Measurements from ENCODE around the gene OPA1.

OPA1 gene

GRCh38 chr3:193592841-193593667 is at the start of gene OPA1:
OPA1 (plus strand) TSS chr3:193593208; CDS start chr3:193593378, 170 bp downstream.
- no peaks in the 10 kb centered on the region for H3K9me3 Mint-ChIP-seq

GRCh38 chr3:193544289-193544688 is 48.7 kb upstream of the OPA1 start:
- no peak for DNase-seq (ENCODE audit: low spot score in 2 of 2)
- Mint-ChIP-seq H3K4me3 (no peak overlapping the region), H3K27ac (no peak overlapping the region), H3K27me3 (no peaks in the 10 kb centered on the region), H3K36me3 (peaks cover 7% of the 10 kb centered on the region), H3K4me1 (no peaks in the 10 kb centered on the region), H3K9me3 (peaks cover 8% of the 10 kb centered on the region)
- no peak for ATAC-seq (ENCODE audit: low read depth)

More at GRCh38 chr3:193592841-193593667, at the start of gene OPA1:
- Mint-ChIP-seq H3K36me3 (peaks cover 11% of the 10 kb centered on the region), H3K4me1 (peaks cover 31% of the 10 kb centered on the region), H3K4me3 (peak within 1 kb of the TSS; percentile 97), H3K27me3 (no peaks in the 10 kb centered on the region), H3K27ac (peak within 1 kb of the TSS; percentile 99)
- DNase-seq (ENCODE audit: low spot score in 2 of 2): peak; percentile 70 to 74
- ATAC-seq (ENCODE audit: low read depth): peak; percentile 91

GRCh38 chr3:193545304-193545703 is 47.7 kb upstream of the OPA1 start:
- H3K9me3 Mint-ChIP-seq: peaks cover 8% of the 10 kb centered on the region
- H3K36me3 Mint-ChIP-seq: peaks cover 7% of the 10 kb centered on the region
- no peak for ATAC-seq (ENCODE audit: low read depth)
- H3K4me1 Mint-ChIP-seq: no peaks in the 10 kb centered on the region
- DNase-seq (ENCODE audit: low spot score in 2 of 2): no peak
- no peak overlapping the region for H3K27ac Mint-ChIP-seq
- no peak overlapping the region for H3K4me3 Mint-ChIP-seq
- H3K27me3 Mint-ChIP-seq: no peaks in the 10 kb centered on the region

- H3K36me3 Mint-ChIP-seq: peaks cover 7% of the 10 kb centered on the region
- H3K27ac Mint-ChIP-seq: no peak overlapping the region
- H3K9me3 Mint-ChIP-seq: peaks cover 8% of the 10 kb centered on the region
- ATAC-seq (ENCODE audit: low read depth) (no peak), DNase-seq (ENCODE audit: low spot score in 2 of 2) (no peak)
- H3K27me3 Mint-ChIP-seq: no peaks in the 10 kb centered on the region
- no peak overlapping the region for H3K4me3 Mint-ChIP-seq
- H3K4me1 Mint-ChIP-seq: no peaks in the 10 kb centered on the region
Measured at GRCh38 chr3:193546129-193546528, 46.9 kb upstream of the OPA1 start.

GRCh38 chr3:193548406-193548805 is 44.6 kb upstream of the OPA1 start:
- no peaks in the 10 kb centered on the region for H3K4me1 Mint-ChIP-seq
- H3K27me3 Mint-ChIP-seq: no peaks in the 10 kb centered on the region
- H3K27ac Mint-ChIP-seq: no peak overlapping the region
- ATAC-seq (ENCODE audit: low read depth) (no peak), DNase-seq (ENCODE audit: low spot score in 2 of 2) (no peak)
- peaks cover 7% of the 10 kb centered on the region for H3K36me3 Mint-ChIP-seq
- peaks cover 7% of the 10 kb centered on the region for H3K9me3 Mint-ChIP-seq
- no peak overlapping the region for H3K4me3 Mint-ChIP-seq

GRCh38 chr3:193552923-193553322 is 40.1 kb upstream of the OPA1 start:
- no peaks in the 10 kb centered on the region for H3K4me1 Mint-ChIP-seq
- no peaks in the 10 kb centered on the region for H3K9me3 Mint-ChIP-seq
- H3K36me3 Mint-ChIP-seq: no peaks in the 10 kb centered on the region
- no peak for DNase-seq (ENCODE audit: low spot score in 2 of 2)
- no peak overlapping the region for H3K4me3 Mint-ChIP-seq
- peaks cover 6% of the 10 kb centered on the region for H3K27me3 Mint-ChIP-seq
- ATAC-seq (ENCODE audit: low read depth): no peak
- no peak overlapping the region for H3K27ac Mint-ChIP-seq

- Mint-ChIP-seq H3K27ac (no peak overlapping the region), H3K27me3 (peaks cover 6% of the 10 kb centered on the region)
Measured at GRCh38 chr3:193553586-193553985, 39.4 kb upstream of the OPA1 start.

GRCh38 chr3:193554811-193555210 is 38.2 kb upstream of the OPA1 start, which contains the start of gene ATP13A4:
ATP13A4 (minus strand) TSS chr3:193554895; CDS start chr3:193554799, 96 bp downstream.
- H3K4me1 Mint-ChIP-seq: no peaks in the 10 kb centered on the region
- H3K27me3 Mint-ChIP-seq: peaks cover 6% of the 10 kb centered on the region
- ATAC-seq (ENCODE audit: low read depth) (no peak), DNase-seq (ENCODE audit: low spot score in 2 of 2) (no peak)
- H3K36me3 Mint-ChIP-seq: no peaks in the 10 kb centered on the region
- H3K27ac Mint-ChIP-seq: no peak within 1 kb of the TSS
- no peaks in the 10 kb centered on the region for H3K9me3 Mint-ChIP-seq
- H3K4me3 Mint-ChIP-seq: no peak within 1 kb of the TSS

More at GRCh38 chr3:193553586-193553985, 39.4 kb upstream of the OPA1 start:
- ATAC-seq (ENCODE audit: low read depth): no peak
- Mint-ChIP-seq H3K9me3 (no peaks in the 10 kb centered on the region), H3K36me3 (no peaks in the 10 kb centered on the region), H3K4me3 (no peak overlapping the region), H3K4me1 (no peaks in the 10 kb centered on the region)
- no peak for DNase-seq (ENCODE audit: low spot score in 2 of 2)

- no peak overlapping the region for H3K4me3 Mint-ChIP-seq
- H3K4me1 Mint-ChIP-seq: no peaks in the 10 kb centered on the region
- no peak overlapping the region for H3K27ac Mint-ChIP-seq
- no peaks in the 10 kb centered on the region for H3K9me3 Mint-ChIP-seq
- DNase-seq (ENCODE audit: low spot score in 2 of 2) (no peak), ATAC-seq (ENCODE audit: low read depth) (no peak)
- peaks cover 6% of the 10 kb centered on the region for H3K27me3 Mint-ChIP-seq
- no peaks in the 10 kb centered on the region for H3K36me3 Mint-ChIP-seq
Measured at GRCh38 chr3:193556841-193557240, 36.2 kb upstream of the OPA1 start.

GRCh38 chr3:193559100-193559499 is 33.9 kb upstream of the OPA1 start:
- no peak overlapping the region for H3K4me3 Mint-ChIP-seq
- peaks cover 6% of the 10 kb centered on the region for H3K27me3 Mint-ChIP-seq
- no peak overlapping the region for H3K27ac Mint-ChIP-seq
- no peaks in the 10 kb centered on the region for H3K4me1 Mint-ChIP-seq
- no peaks in the 10 kb centered on the region for H3K9me3 Mint-ChIP-seq
- no peaks in the 10 kb centered on the region for H3K36me3 Mint-ChIP-seq
- no peak for ATAC-seq (ENCODE audit: low read depth)
- DNase-seq (ENCODE audit: low spot score in 2 of 2): no peak

GRCh38 chr3:193560091-193560490 is 32.9 kb upstream of the OPA1 start:
- H3K4me1 Mint-ChIP-seq: no peaks in the 10 kb centered on the region
- H3K4me3 Mint-ChIP-seq: no peak overlapping the region
- no peak for DNase-seq (ENCODE audit: low spot score in 2 of 2)
- H3K27me3 Mint-ChIP-seq: peaks cover 2% of the 10 kb centered on the region
- H3K27ac Mint-ChIP-seq: no peak overlapping the region
- H3K9me3 Mint-ChIP-seq: no peaks in the 10 kb centered on the region
- ATAC-seq (ENCODE audit: low read depth): no peak
- no peaks in the 10 kb centered on the region for H3K36me3 Mint-ChIP-seq

GRCh38 chr3:193560870-193561269 is 32.1 kb upstream of the OPA1 start:
- H3K36me3 Mint-ChIP-seq: no peaks in the 10 kb centered on the region
- no peaks in the 10 kb centered on the region for H3K9me3 Mint-ChIP-seq
- H3K27ac Mint-ChIP-seq: no peak overlapping the region
- ATAC-seq (ENCODE audit: low read depth) (no peak), DNase-seq (ENCODE audit: low spot score in 2 of 2) (no peak)
- peaks cover 2% of the 10 kb centered on the region for H3K27me3 Mint-ChIP-seq
- H3K4me3 Mint-ChIP-seq: no peak overlapping the region
- no peaks in the 10 kb centered on the region for H3K4me1 Mint-ChIP-seq

GRCh38 chr3:193563426-193563825 is 29.6 kb upstream of the OPA1 start:
- Mint-ChIP-seq H3K36me3 (no peaks in the 10 kb centered on the region), H3K27ac (no peak overlapping the region), H3K4me1 (no peaks in the 10 kb centered on the region), H3K4me3 (no peak overlapping the region), H3K27me3 (no peaks in the 10 kb centered on the region), H3K9me3 (no peaks in the 10 kb centered on the region)
- ATAC-seq (ENCODE audit: low read depth): no peak
- no peak for DNase-seq (ENCODE audit: low spot score in 2 of 2)

- Mint-ChIP-seq H3K36me3 (no peaks in the 10 kb centered on the region), H3K9me3 (no peaks in the 10 kb centered on the region), H3K4me1 (no peaks in the 10 kb centered on the region), H3K27ac (no peak overlapping the region), H3K27me3 (no peaks in the 10 kb centered on the region), H3K4me3 (no peak overlapping the region)
- no peak for ATAC-seq (ENCODE audit: low read depth)
- no peak for DNase-seq (ENCODE audit: low spot score in 2 of 2)
Measured at GRCh38 chr3:193564012-193564411, 29.0 kb upstream of the OPA1 start.

- Mint-ChIP-seq H3K27ac (no peak overlapping the region), H3K4me3 (no peak overlapping the region), H3K36me3 (no peaks in the 10 kb centered on the region), H3K27me3 (no peaks in the 10 kb centered on the region), H3K9me3 (no peaks in the 10 kb centered on the region), H3K4me1 (peaks cover 2% of the 10 kb centered on the region)
- ATAC-seq (ENCODE audit: low read depth) (no peak), DNase-seq (ENCODE audit: low spot score in 2 of 2) (no peak)
Measured at GRCh38 chr3:193569119-193569518, 23.9 kb upstream of the OPA1 start.
